GM12878 (cell line): ENCODE measurements around the gene METAP1. TPM values are rescaled to one million over a fixed set of nuclear protein-coding genes. Genes with fewer than 3 reads are reported as not detected.

Experiments used
- CBFB ChIP-seq: IDR thresholded peaks from 2 replicates; pipeline ENCODE4 v1.6.1; 2016; ENCODE audit warnings: antibody characterized with exemption, low read depth
- ESRRA ChIP-seq: IDR thresholded peaks from 2 replicates; pipeline ENCODE4 v1.6.1; 2012; ENCODE audit warnings: mild to moderate bottlenecking, low read length, improper control_type of control experiment
- POLR2A ChIP-seq: IDR thresholded peaks from 2 replicates; pipeline ENCODE4 v1.6.1; 2011; ENCODE audit warnings: low read depth, mild to moderate bottlenecking, low read length
- ZNF592 ChIP-seq: fragments of 450-650 bp; IDR thresholded peaks from 2 replicates; pipeline ENCODE4 v1.6.1; 2017; ENCODE audit warnings: mild to moderate bottlenecking, moderate library complexity
- ZNF622 ChIP-seq: fragments of 450-650 bp; IDR thresholded peaks from 2 replicates; pipeline ENCODE4 v1.6.1; 2017; ENCODE audit warnings: mild to moderate bottlenecking, inconsistent platforms
- polyA plus RNA-seq, 11 experiments: library from polyadenylated mRNA; depleted of rRNA in 4 of 11; unstranded in 6 of 11; stranded (reverse) in 5 of 11; fragments of >200 nt; fragmentation: Nextera tagmentation in 4 of 11; fragmentation: Illumina TruSeq in 1 of 11; extraction: Ambion mirVana in 4 of 11; extraction: Trizol in 1 of 11; gene quantifications; 1 replicate in 1 of 11; 2 replicates in 10 of 11; pipeline versions ENCODE4 v1.2.1 to v1.2.3, GENCODE V29; 2011 to 2016; ENCODE audit warnings: inconsistent platforms in 2 of 11, missing spikeins in 2 of 11, low read depth in 1 of 11
- total RNA-seq, 4 experiments: library from RNA; depleted of rRNA in 3 of 4; stranded (reverse); fragments of >200 nt in 3 of 4; fragmentation: Illumina TruSeq in 1 of 4; extraction: Trizol in 1 of 4; gene quantifications; 2 replicates each; pipeline versions ENCODE4 v1.2.1 to v1.2.3, GENCODE V29; 2013 to 2021
- TF ChIP-seq, protein P1 (sequence below): fragments of 450-650 bp; IDR thresholded peaks from 2 replicates; pipeline ENCODE4 v1.6.1; 2018; ENCODE audit warnings: borderline replicate concordance, mild to moderate bottlenecking; ENCODE audit not compliant: partially characterized antibody
- TF ChIP-seq, protein P2 (sequence below): fragments of 450-650 bp; IDR thresholded peaks from 2 replicates; pipeline ENCODE4 v1.6.1; 2017; ENCODE audit warnings: mild to moderate bottlenecking, low read depth, inconsistent platforms; ENCODE audit not compliant: poor library complexity, severe bottlenecking
- TF ChIP-seq, protein P3 (sequence below): fragments of 450-650 bp; IDR thresholded peaks from 2 replicates; pipeline ENCODE4 v1.6.1; 2017; ENCODE audit warnings: mild to moderate bottlenecking, moderate library complexity
- TF ChIP-seq, protein P4 (sequence below), 3 experiments: IDR thresholded peaks in 2 of 3; conservative IDR thresholded peaks in 1 of 3; 2 replicates each; pipeline ENCODE4 v1.5.1; 2011; ENCODE audit warnings: low read depth in 3 of 3, low read length in 3 of 3, mild to moderate bottlenecking in 3 of 3, control low read depth in 2 of 3, moderate library complexity in 2 of 3, inconsistent platforms in 1 of 3, mixed read lengths in 1 of 3; ENCODE audit not compliant: control insufficient read depth in 2 of 3, insufficient read depth in 1 of 3; ENCODE audit errors: extremely low read depth in 1 of 3

The METAP1 gene
- total and polyA plus RNA-seq, 10 of the 15 experiments (the other 5 are each of a cell fraction or from before 2014, with no cell fraction given): 22.7 to 71.4 (median 45.1) TPM

DNA sequence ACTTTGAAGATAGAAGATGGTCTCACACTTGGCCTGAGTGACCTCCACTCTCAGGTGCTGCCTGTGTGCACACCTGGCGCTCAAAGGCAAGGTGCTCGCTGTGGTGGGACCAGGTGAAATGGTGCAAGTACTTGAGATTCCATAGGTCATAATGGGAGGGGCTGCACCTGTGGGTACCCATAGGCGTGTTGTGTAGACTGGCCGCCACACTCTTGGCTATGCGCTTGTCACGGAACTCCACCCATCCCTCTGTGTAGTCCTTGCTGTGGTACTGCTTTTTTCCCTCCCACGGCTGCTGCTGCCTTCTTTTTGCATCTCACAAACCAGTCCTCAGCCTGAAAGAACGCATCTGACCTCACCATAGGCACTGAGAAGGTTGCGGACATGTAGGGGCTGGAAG lies 27.0 kb downstream of the METAP1 start (continued):
- TF ChIP-seq ZNF592 (no peak), POLR2A (no peak), ZNF622 (no peak), ESRRA (no peak), CBFB (no peak)
- TF ChIP-seq, protein P1, sequence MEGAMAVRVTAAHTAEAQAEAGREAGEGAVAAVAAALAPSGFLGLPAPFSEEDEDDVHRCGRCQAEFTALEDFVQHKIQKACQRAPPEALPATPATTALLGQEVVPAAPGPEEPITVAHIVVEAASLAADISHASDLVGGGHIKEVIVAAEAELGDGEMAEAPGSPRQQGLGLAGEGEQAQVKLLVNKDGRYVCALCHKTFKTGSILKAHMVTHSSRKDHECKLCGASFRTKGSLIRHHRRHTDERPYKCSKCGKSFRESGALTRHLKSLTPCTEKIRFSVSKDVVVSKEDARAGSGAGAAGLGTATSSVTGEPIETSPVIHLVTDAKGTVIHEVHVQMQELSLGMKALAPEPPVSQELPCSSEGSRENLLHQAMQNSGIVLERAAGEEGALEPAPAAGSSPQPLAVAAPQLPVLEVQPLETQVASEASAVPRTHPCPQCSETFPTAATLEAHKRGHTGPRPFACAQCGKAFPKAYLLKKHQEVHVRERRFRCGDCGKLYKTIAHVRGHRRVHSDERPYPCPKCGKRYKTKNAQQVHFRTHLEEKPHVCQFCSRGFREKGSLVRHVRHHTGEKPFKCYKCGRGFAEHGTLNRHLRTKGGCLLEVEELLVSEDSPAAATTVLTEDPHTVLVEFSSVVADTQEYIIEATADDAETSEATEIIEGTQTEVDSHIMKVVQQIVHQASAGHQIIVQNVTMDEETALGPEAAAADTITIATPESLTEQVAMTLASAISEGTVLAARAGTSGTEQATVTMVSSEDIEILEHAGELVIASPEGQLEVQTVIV: no peak
- TF ChIP-seq, protein P2, sequence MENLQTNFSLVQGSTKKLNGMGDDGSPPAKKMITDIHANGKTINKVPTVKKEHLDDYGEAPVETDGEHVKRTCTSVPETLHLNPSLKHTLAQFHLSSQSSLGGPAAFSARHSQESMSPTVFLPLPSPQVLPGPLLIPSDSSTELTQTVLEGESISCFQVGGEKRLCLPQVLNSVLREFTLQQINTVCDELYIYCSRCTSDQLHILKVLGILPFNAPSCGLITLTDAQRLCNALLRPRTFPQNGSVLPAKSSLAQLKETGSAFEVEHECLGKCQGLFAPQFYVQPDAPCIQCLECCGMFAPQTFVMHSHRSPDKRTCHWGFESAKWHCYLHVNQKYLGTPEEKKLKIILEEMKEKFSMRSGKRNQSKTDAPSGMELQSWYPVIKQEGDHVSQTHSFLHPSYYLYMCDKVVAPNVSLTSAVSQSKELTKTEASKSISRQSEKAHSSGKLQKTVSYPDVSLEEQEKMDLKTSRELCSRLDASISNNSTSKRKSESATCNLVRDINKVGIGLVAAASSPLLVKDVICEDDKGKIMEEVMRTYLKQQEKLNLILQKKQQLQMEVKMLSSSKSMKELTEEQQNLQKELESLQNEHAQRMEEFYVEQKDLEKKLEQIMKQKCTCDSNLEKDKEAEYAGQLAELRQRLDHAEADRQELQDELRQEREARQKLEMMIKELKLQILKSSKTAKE: no peak
- TF ChIP-seq, protein P3, sequence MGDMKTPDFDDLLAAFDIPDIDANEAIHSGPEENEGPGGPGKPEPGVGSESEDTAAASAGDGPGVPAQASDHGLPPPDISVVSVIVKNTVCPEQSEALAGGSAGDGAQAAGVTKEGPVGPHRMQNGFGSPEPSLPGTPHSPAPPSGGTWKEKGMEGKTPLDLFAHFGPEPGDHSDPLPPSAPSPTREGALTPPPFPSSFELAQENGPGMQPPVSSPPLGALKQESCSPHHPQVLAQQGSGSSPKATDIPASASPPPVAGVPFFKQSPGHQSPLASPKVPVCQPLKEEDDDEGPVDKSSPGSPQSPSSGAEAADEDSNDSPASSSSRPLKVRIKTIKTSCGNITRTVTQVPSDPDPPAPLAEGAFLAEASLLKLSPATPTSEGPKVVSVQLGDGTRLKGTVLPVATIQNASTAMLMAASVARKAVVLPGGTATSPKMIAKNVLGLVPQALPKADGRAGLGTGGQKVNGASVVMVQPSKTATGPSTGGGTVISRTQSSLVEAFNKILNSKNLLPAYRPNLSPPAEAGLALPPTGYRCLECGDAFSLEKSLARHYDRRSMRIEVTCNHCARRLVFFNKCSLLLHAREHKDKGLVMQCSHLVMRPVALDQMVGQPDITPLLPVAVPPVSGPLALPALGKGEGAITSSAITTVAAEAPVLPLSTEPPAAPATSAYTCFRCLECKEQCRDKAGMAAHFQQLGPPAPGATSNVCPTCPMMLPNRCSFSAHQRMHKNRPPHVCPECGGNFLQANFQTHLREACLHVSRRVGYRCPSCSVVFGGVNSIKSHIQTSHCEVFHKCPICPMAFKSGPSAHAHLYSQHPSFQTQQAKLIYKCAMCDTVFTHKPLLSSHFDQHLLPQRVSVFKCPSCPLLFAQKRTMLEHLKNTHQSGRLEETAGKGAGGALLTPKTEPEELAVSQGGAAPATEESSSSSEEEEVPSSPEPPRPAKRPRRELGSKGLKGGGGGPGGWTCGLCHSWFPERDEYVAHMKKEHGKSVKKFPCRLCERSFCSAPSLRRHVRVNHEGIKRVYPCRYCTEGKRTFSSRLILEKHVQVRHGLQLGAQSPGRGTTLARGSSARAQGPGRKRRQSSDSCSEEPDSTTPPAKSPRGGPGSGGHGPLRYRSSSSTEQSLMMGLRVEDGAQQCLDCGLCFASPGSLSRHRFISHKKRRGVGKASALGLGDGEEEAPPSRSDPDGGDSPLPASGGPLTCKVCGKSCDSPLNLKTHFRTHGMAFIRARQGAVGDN: no peak
- TF ChIP-seq, protein P4, sequence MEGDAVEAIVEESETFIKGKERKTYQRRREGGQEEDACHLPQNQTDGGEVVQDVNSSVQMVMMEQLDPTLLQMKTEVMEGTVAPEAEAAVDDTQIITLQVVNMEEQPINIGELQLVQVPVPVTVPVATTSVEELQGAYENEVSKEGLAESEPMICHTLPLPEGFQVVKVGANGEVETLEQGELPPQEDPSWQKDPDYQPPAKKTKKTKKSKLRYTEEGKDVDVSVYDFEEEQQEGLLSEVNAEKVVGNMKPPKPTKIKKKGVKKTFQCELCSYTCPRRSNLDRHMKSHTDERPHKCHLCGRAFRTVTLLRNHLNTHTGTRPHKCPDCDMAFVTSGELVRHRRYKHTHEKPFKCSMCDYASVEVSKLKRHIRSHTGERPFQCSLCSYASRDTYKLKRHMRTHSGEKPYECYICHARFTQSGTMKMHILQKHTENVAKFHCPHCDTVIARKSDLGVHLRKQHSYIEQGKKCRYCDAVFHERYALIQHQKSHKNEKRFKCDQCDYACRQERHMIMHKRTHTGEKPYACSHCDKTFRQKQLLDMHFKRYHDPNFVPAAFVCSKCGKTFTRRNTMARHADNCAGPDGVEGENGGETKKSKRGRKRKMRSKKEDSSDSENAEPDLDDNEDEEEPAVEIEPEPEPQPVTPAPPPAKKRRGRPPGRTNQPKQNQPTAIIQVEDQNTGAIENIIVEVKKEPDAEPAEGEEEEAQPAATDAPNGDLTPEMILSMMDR (IDR thresholded peaks at IDR 0.05 in 2 of 3, conservative IDR thresholded peaks at IDR 0.05 in 1 of 3; ENCODE audit: control insufficient read depth in 2 of 3, extremely low read depth in 1 of 3, insufficient read depth in 1 of 3, low read depth in 3 of 3, low read length in 3 of 3): no peak
